K562 (cell line): ENCODE results near the gene SFXN3. TPM values are rescaled to one million over a fixed set of nuclear protein-coding genes. Genes with fewer than 3 reads are reported as not detected.

Experiments
- ATAC-seq: fragments of 200-7000 bp; cut with Tn5 transposase; 3 replicates; pipeline ENCODE4 v1.9.1; 2020; ENCODE audit warnings: moderate library complexity
- BruUV-seq: library from RNA; stranded (reverse); fragments of 400-500 nt; replicated peaks from 2 replicates; lab custom pipeline; 2021; lab: Mats Ljungman, UMichigan
- CTCF ChIA-PET: fragments of 300-600 bp; formaldehyde crosslinking; extraction: SDS; loops from one replicate; lab custom pipeline; 2021; ENCODE audit warnings: low intra/inter-chr PET ratio; lab: Yijun Ruan, JAX
- POLR2A ChIA-PET: fragments of 300-600, 350-650 bp; sonication (Branson Sonifier 250); formaldehyde crosslinking; extraction: SDS; loops from one replicate; lab custom pipeline; 2021; ENCODE audit warnings: antibody characterized with exemption, inconsistent platforms; lab: Yijun Ruan, JAX
- DNase-seq, 4 experiments: peaks; one replicate each; pipeline versions ENCODE4 v3.0.0 to v3.0.0-alpha.2; 2011 to 2018; ENCODE audit warnings: low spot score in 3 of 4, mixed read lengths in 3 of 4; ENCODE audit errors: extremely low read depth in 1 of 4
- FAIRE-seq: peaks from 2 replicates; lab custom pipeline; 2011; peaks lifted over from hg19 to GRCh38; lab: Jason Lieb, UNC
- H2AFZ ChIP-seq: 2 replicates; pipeline ENCODE4 v1.6.0; 2011; ENCODE audit warnings: low read depth, low read length, control low read depth, inconsistent platforms
- H3K27ac ChIP-seq: fragments of 200-600 bp; 3 replicates; pipeline ENCODE4 v1.8.0; 2011; ENCODE audit warnings: low read depth, mild to moderate bottlenecking, control low read depth, inconsistent platforms, low read length, moderate library complexity, mixed read lengths; ENCODE audit errors: extremely low read depth
- H3K27me3 ChIP-seq, 2 experiments: fragments of 300-600 bp in 1 of 2; 2 replicates in 1 of 2; 3 replicates in 1 of 2; pipeline versions ENCODE4 v1.6.0 to v1.8.0; 2011; ENCODE audit warnings: inconsistent platforms in 2 of 2, low read length in 2 of 2, mild to moderate bottlenecking in 1 of 2, mixed read lengths in 1 of 2, moderate library complexity in 1 of 2; ENCODE audit not compliant: control insufficient read depth in 2 of 2, insufficient read depth in 2 of 2
- H3K36me3 ChIP-seq: fragments of 300-600 bp; 3 replicates; pipeline ENCODE4 v1.8.0; 2011; ENCODE audit warnings: mild to moderate bottlenecking, low read length, inconsistent platforms; ENCODE audit not compliant: control insufficient read depth, insufficient read depth
- H3K4me1 ChIP-seq, 2 experiments: fragments of 200-600 bp in 1 of 2; replicated peaks in 1 of 2; 2 replicates in 1 of 2; 3 replicates in 1 of 2; pipeline versions ENCODE4 v1.5.1 to v1.8.0; 2011; ENCODE audit warnings: inconsistent platforms in 2 of 2, low read length in 2 of 2, mild to moderate bottlenecking in 1 of 2, mixed read lengths in 1 of 2, moderate library complexity in 1 of 2; ENCODE audit not compliant: control insufficient read depth in 2 of 2, insufficient read depth in 2 of 2
- H3K4me2 ChIP-seq: 2 replicates; pipeline ENCODE4 v1.6.1; 2011; ENCODE audit warnings: low read length, control low read depth, inconsistent platforms, mixed read lengths; ENCODE audit not compliant: insufficient read depth
- H3K4me3 ChIP-seq: fragments of 200-600 bp; sonication (generic), shearing (Covaris generic); 2 replicates; pipeline ENCODE4 v1.5.1; 2016; ENCODE audit warnings: control low read depth, inconsistent platforms
- H3K79me2 ChIP-seq: fragments of 200-600 bp; 3 replicates; pipeline ENCODE4 v1.8.0; 2011; ENCODE audit warnings: low read length, inconsistent platforms; ENCODE audit not compliant: control insufficient read depth, insufficient read depth
- H3K9ac ChIP-seq, 2 experiments: 2 replicates each; pipeline versions ENCODE4 v1.6.0 to v1.6.1; 2011; ENCODE audit warnings: low read depth in 2 of 2, low read length in 2 of 2, control low read depth in 1 of 2, inconsistent platforms in 1 of 2, mild to moderate bottlenecking in 1 of 2, mixed read lengths in 1 of 2; ENCODE audit not compliant: insufficient read depth in 1 of 2
- H3K9me1 ChIP-seq: one replicate; pipeline ENCODE4 v1.6.0; 2011; ENCODE audit warnings: inconsistent platforms, mild to moderate bottlenecking, low read length, moderate library complexity; ENCODE audit not compliant: control insufficient read depth, insufficient read depth
- H3K9me3 ChIP-seq: replicated peaks from 2 replicates; pipeline ENCODE4 v1.5.1; 2011; ENCODE audit warnings: low read depth, low read length, inconsistent platforms; ENCODE audit not compliant: control insufficient read depth, insufficient read depth
- H4K20me1 ChIP-seq: replicated peaks from 2 replicates; pipeline ENCODE4 v1.6.1; 2011; ENCODE audit warnings: low read length, inconsistent platforms, mixed read lengths; ENCODE audit not compliant: control insufficient read depth, insufficient read depth
- C11orf30 ChIP-seq: fragments of 450-650 bp; IDR thresholded peaks from 2 replicates; pipeline ENCODE4 v1.6.1; 2016; ENCODE audit warnings: low read depth, mild to moderate bottlenecking
- CBX5 ChIP-seq: IDR thresholded peaks from 2 replicates; pipeline ENCODE4 v1.6.1; 2014; ENCODE audit warnings: low read depth, borderline replicate concordance
- HDGF ChIP-seq: fragments of 450-650 bp; IDR thresholded peaks from 2 replicates; pipeline ENCODE4 v1.6.1; 2016
- HMG20A ChIP-seq: fragments of 450-650 bp; formaldehyde crosslinking; conservative IDR thresholded peaks from 2 replicates; pipeline ENCODE4 v1.4.0; 2020; ENCODE audit warnings: mild to moderate bottlenecking, mixed read lengths
- JUNB ChIP-seq: fragments of 450-650 bp; formaldehyde crosslinking; conservative IDR thresholded peaks from 2 replicates; pipeline ENCODE4 v1.4.0; 2020; ENCODE audit warnings: mild to moderate bottlenecking
- NR4A1 ChIP-seq, 2 experiments: fragments of 250-450 bp in 1 of 2; fragments of 450-650 bp in 1 of 2; sonication (Bioruptor Pico) in 1 of 2; IDR thresholded peaks; 2 replicates each; pipeline versions ENCODE4 v1.4.0 to v1.6.1; 2016 to 2020; ENCODE audit warnings: mild to moderate bottlenecking in 2 of 2, missing compliant biosample characterization in 1 of 2, missing genetic modification characterization in 1 of 2, moderate library complexity in 1 of 2
- TGIF2 ChIP-seq: sonication (generic); formaldehyde crosslinking; IDR thresholded peaks from 2 replicates; pipeline ENCODE4 v1.8.1; 2022; ENCODE audit warnings: mild to moderate bottlenecking, missing genetic modification reagents, moderate library complexity
- ZNF133 ChIP-seq: fragments of 250-450 bp; sonication (Bioruptor Pico); IDR thresholded peaks from 2 replicates; pipeline ENCODE4 v1.4.0; 2020; ENCODE audit warnings: mild to moderate bottlenecking
- WGBS: fragments of 100-300 bp; shearing (Covaris generic); methylation state at CpG from one replicate; pipeline ENCODE4 v1.1.6; 2016; ENCODE audit warnings: low coverage, mixed read lengths; ENCODE audit not compliant: insufficient coverage; ENCODE audit errors: missing lambda C conversion rate; 5-methylcytosine and 5-hydroxymethylcytosine counted together
- in situ Hi-C: fragments of 300-500 bp; cut with MboI; formaldehyde crosslinking; loops from 4 replicates; pipeline ENCODE4 v1.15.0; 2018; ENCODE audit warnings: inconsistent platforms, mixed read lengths
- intact Hi-C: fragments of 100-400 bp; cut with micrococcal nuclease; formaldehyde crosslinking; loops from 2 replicates; pipeline ENCODE4 v1.14.2; 2022
- polyA plus RNA-seq, 8 experiments: library from polyadenylated mRNA; depleted of rRNA in 4 of 8; stranded (reverse) in 5 of 8; unstranded in 3 of 8; fragments of >200 nt; fragmentation: Nextera tagmentation in 2 of 8; fragmentation: Illumina TruSeq in 1 of 8; extraction: Ambion mirVana in 2 of 8; extraction: Trizol in 1 of 8; gene quantifications; 2 replicates each; pipeline versions ENCODE4 v1.2.1 to v1.2.3, GENCODE V29; 2011 to 2014; ENCODE audit warnings: inconsistent platforms in 1 of 8, missing spikeins in 1 of 8
- total RNA-seq, 7 experiments: library from RNA; depleted of rRNA in 6 of 7; stranded (reverse); fragments of >200 nt in 6 of 7; fragmentation: Illumina TruSeq in 2 of 7; extraction: Trizol in 2 of 7; gene quantifications; 2 replicates each; pipeline versions ENCODE4 v1.2.1 to v1.2.3, GENCODE V29; 2011 to 2021; ENCODE audit warnings: low replicate concordance in 1 of 7
- TF ChIP-seq, protein P1 (sequence below): sonication (generic); formaldehyde crosslinking; IDR thresholded peaks from 2 replicates; pipeline ENCODE4 v1.4.0; 2020; ENCODE audit warnings: mild to moderate bottlenecking, missing genetic modification reagents
- TF ChIP-seq, protein P2 (sequence below): fragments of 450-650 bp; formaldehyde crosslinking; IDR thresholded peaks from 2 replicates; pipeline ENCODE4 v1.4.0; 2022; ENCODE audit warnings: missing genetic modification characterization

The SFXN3 gene
- total and polyA plus RNA-seq, 9 of the 15 experiments (the other 6 are each of a cell fraction or from before 2014, with no cell fraction given) = 0.24 to 4.6 (median 0.86) TPM

DNA sequence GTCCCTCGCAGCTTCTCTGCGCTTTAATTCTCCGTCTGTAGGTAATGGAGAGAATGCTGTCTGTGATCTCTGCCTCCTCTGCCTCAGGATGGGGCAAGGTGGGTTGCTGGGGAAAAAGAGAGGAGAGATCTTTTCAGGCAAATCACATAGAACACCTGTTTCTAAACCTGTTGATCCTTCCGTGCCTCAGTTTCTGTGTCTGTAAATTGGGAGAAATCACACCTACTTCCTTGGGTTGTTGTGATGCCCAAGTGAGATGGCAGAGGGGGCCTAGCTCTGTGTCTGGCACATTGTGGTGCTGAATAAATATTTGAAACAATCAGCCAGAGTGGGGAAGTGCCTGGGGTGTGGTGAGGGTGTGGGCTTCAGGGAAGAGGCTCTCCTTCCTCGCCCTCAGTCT is 59.6 kb downstream of the SFXN3 start:
- WGBS = 22% methylated on average over 5 of the region's 5 CpGs
- Histone ChIP-seq H3K9me3 (no peaks in the 10 kb centered on the region), H3K9me1 (no peaks in the 10 kb centered on the region), H3K9ac (no peak overlapping the region), H3K4me1 (peaks cover 0 to 14% of the 10 kb centered on the region in 2 experiments; a peak in 2 of 5 replicates), H3K4me3 (no peak overlapping the region), H2AFZ (no peak overlapping the region), H3K36me3 (no peaks in the 10 kb centered on the region), H3K27ac (no peak overlapping the region), H3K4me2 (no peak overlapping the region), H4K20me1 (no peaks in the 10 kb centered on the region), H3K79me2 (no peaks in the 10 kb centered on the region), H3K27me3 (peaks cover 0 to 55% of the 10 kb centered on the region in 2 experiments; a peak in 2 of 5 replicates)
- intact Hi-C loops = no loop called here
- ChIA-PET POLR2A (no interaction called here), CTCF (no interaction called here)
- DNase-seq (no peak), FAIRE-seq (no peak), ATAC-seq (no peak)
- BruUV-seq = no TSS peak
- TF ChIP-seq CBX5 (no peak), C11orf30 (no peak), HDGF (no peak), HMG20A (no peak), JUNB (no peak), TGIF2 (CRISPR knock-in tag) (no peak), ZNF133 (CRISPR knock-in tag) (no peak), NR4A1 (CRISPR knock-in tag; IDR thresholded peaks at IDR 0.05) (no peak), NR4A1 (tag; IDR thresholded peaks at IDR 0.05) (no peak)
- TF ChIP-seq, protein P1, sequence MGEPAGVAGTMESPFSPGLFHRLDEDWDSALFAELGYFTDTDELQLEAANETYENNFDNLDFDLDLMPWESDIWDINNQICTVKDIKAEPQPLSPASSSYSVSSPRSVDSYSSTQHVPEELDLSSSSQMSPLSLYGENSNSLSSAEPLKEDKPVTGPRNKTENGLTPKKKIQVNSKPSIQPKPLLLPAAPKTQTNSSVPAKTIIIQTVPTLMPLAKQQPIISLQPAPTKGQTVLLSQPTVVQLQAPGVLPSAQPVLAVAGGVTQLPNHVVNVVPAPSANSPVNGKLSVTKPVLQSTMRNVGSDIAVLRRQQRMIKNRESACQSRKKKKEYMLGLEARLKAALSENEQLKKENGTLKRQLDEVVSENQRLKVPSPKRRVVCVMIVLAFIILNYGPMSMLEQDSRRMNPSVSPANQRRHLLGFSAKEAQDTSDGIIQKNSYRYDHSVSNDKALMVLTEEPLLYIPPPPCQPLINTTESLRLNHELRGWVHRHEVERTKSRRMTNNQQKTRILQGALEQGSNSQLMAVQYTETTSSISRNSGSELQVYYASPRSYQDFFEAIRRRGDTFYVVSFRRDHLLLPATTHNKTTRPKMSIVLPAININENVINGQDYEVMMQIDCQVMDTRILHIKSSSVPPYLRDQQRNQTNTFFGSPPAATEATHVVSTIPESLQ (CRISPR knock-in tag) = no peak
- TF ChIP-seq, protein P2, sequence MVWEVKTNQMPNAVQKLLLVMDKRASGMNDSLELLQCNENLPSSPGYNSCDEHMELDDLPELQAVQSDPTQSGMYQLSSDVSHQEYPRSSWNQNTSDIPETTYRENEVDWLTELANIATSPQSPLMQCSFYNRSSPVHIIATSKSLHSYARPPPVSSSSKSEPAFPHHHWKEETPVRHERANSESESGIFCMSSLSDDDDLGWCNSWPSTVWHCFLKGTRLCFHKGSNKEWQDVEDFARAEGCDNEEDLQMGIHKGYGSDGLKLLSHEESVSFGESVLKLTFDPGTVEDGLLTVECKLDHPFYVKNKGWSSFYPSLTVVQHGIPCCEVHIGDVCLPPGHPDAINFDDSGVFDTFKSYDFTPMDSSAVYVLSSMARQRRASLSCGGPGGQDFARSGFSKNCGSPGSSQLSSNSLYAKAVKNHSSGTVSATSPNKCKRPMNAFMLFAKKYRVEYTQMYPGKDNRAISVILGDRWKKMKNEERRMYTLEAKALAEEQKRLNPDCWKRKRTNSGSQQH (CRISPR knock-in tag) = no peak
- in situ Hi-C loops = no loop called here

Other genes starting within 250 kb of the SFXN3 start
Only the 7 nearest of the 9 such genes appear.
- gene SEMA4G, start 61.7 kb upstream of the SFXN3 start, total RNA-seq (2014; rRNA removed) = 1.7 and 1.9 TPM in 2 replicates
- 1.3 and 1.5 TPM in 2 replicates for gene SEMA4G, start 61.7 kb upstream of the SFXN3 start, total RNA-seq (2014; rRNA removed; fragmentation: Illumina TruSeq; extraction: Trizol)
- 0.40 and 0.83 TPM in 2 replicates for gene SEMA4G, start 61.7 kb upstream of the SFXN3 start, total RNA-seq (2015; rRNA removed; fragmentation: Illumina TruSeq; extraction: Trizol)
- 4.1 and 4.2 TPM in 2 replicates for gene SEMA4G, start 61.7 kb upstream of the SFXN3 start, total RNA-seq (2021)
- 5.7 and 11.0 TPM in 2 replicates for gene SEMA4G, start 61.7 kb upstream of the SFXN3 start, polyA plus RNA-seq (2011; rRNA removed)
- 6.6 and 7.8 TPM in 2 replicates for gene SEMA4G, start 61.7 kb upstream of the SFXN3 start, polyA plus RNA-seq (2014; fragmentation: Illumina TruSeq; extraction: Trizol)
- gene SEMA4G, start 61.7 kb upstream of the SFXN3 start, polyA plus RNA-seq (2014; fragmentation: Nextera tagmentation; extraction: Ambion mirVana) = 1 to 10 TPM; 1.2 to 1.8 TPM
- gene SEMA4G, start 61.7 kb upstream of the SFXN3 start, polyA plus RNA-seq (2014; rRNA removed) = 3.9 and 4.2 TPM in 2 replicates
- gene MRPL43, start 43.7 kb upstream of the SFXN3 start, total RNA-seq (2014; rRNA removed) = 55.9 and 63.2 TPM in 2 replicates
- 20.5 and 21.3 TPM in 2 replicates for gene MRPL43, start 43.7 kb upstream of the SFXN3 start, total RNA-seq (2014; rRNA removed; fragmentation: Illumina TruSeq; extraction: Trizol)
- 40.0 and 42.5 TPM in 2 replicates for gene MRPL43, start 43.7 kb upstream of the SFXN3 start, total RNA-seq (2015; rRNA removed; fragmentation: Illumina TruSeq; extraction: Trizol)
- gene MRPL43, start 43.7 kb upstream of the SFXN3 start, total RNA-seq (2021) = 47.0 and 48.5 TPM in 2 replicates
- gene MRPL43, start 43.7 kb upstream of the SFXN3 start, polyA plus RNA-seq (2011; rRNA removed) = 37.2 and 47.6 TPM in 2 replicates
- 29.1 and 50.5 TPM in 2 replicates for gene MRPL43, start 43.7 kb upstream of the SFXN3 start, polyA plus RNA-seq (2014; fragmentation: Illumina TruSeq; extraction: Trizol)
- 10 to 100 TPM; 15.1 to 25.6 TPM for gene MRPL43, start 43.7 kb upstream of the SFXN3 start, polyA plus RNA-seq (2014; fragmentation: Nextera tagmentation; extraction: Ambion mirVana)
- gene MRPL43, start 43.7 kb upstream of the SFXN3 start, polyA plus RNA-seq (2014; rRNA removed) = 63.7 and 77.5 TPM in 2 replicates
- gene TWNK, start 43.7 kb upstream of the SFXN3 start, total RNA-seq (2014; rRNA removed) = 17.9 and 20.6 TPM in 2 replicates
- 16.6 and 18.0 TPM in 2 replicates for gene TWNK, start 43.7 kb upstream of the SFXN3 start, total RNA-seq (2014; rRNA removed; fragmentation: Illumina TruSeq; extraction: Trizol)
- 13.6 and 14.3 TPM in 2 replicates for gene TWNK, start 43.7 kb upstream of the SFXN3 start, total RNA-seq (2015; rRNA removed; fragmentation: Illumina TruSeq; extraction: Trizol)
- gene TWNK, start 43.7 kb upstream of the SFXN3 start, total RNA-seq (2021) = 19.2 and 24.5 TPM in 2 replicates
- 16.1 and 17.4 TPM in 2 replicates for gene TWNK, start 43.7 kb upstream of the SFXN3 start, polyA plus RNA-seq (2011; rRNA removed)
- 34.7 and 35.5 TPM in 2 replicates for gene TWNK, start 43.7 kb upstream of the SFXN3 start, polyA plus RNA-seq (2014; fragmentation: Illumina TruSeq; extraction: Trizol)
- 10 to 100 TPM; 11.6 to 14.8 TPM for gene TWNK, start 43.7 kb upstream of the SFXN3 start, polyA plus RNA-seq (2014; fragmentation: Nextera tagmentation; extraction: Ambion mirVana)
- gene TWNK, start 43.7 kb upstream of the SFXN3 start, polyA plus RNA-seq (2014; rRNA removed) = 16.6 and 18.9 TPM in 2 replicates
- gene LZTS2, start 31.4 kb upstream of the SFXN3 start, total RNA-seq (2014; rRNA removed) = 27.2 and 31.7 TPM in 2 replicates
- gene LZTS2, start 31.4 kb upstream of the SFXN3 start, total RNA-seq (2014; rRNA removed; fragmentation: Illumina TruSeq; extraction: Trizol) = 5.4 and 6.4 TPM in 2 replicates
- gene LZTS2, start 31.4 kb upstream of the SFXN3 start, total RNA-seq (2015; rRNA removed; fragmentation: Illumina TruSeq; extraction: Trizol) = 18.5 and 19.8 TPM in 2 replicates
- gene LZTS2, start 31.4 kb upstream of the SFXN3 start, total RNA-seq (2021) = 38.6 and 42.1 TPM in 2 replicates
- gene LZTS2, start 31.4 kb upstream of the SFXN3 start, polyA plus RNA-seq (2011; rRNA removed) = 14.7 and 29.0 TPM in 2 replicates
- gene LZTS2, start 31.4 kb upstream of the SFXN3 start, polyA plus RNA-seq (2014; fragmentation: Illumina TruSeq; extraction: Trizol) = 11.8 and 30.3 TPM in 2 replicates
- gene LZTS2, start 31.4 kb upstream of the SFXN3 start, polyA plus RNA-seq (2014; fragmentation: Nextera tagmentation; extraction: Ambion mirVana) = under 1 TPM; 0.23 to 0.59 TPM
- gene LZTS2, start 31.4 kb upstream of the SFXN3 start, polyA plus RNA-seq (2014; rRNA removed) = 42.5 and 43.7 TPM in 2 replicates
- 0.16 and 0.23 TPM in 2 replicates for gene PDZD7, start 105 bp upstream of the SFXN3 start, total RNA-seq (2014; rRNA removed)
- 0.04 TPM in 1 of 2 replicates, not detected in the other for gene PDZD7, start 105 bp upstream of the SFXN3 start, total RNA-seq (2014; rRNA removed; fragmentation: Illumina TruSeq; extraction: Trizol)
- 0.04 and 0.07 TPM in 2 replicates for gene PDZD7, start 105 bp upstream of the SFXN3 start, total RNA-seq (2015; rRNA removed; fragmentation: Illumina TruSeq; extraction: Trizol)
- 0.09 and 0.29 TPM in 2 replicates for gene PDZD7, start 105 bp upstream of the SFXN3 start, total RNA-seq (2021)
- gene PDZD7, start 105 bp upstream of the SFXN3 start, polyA plus RNA-seq (2011; rRNA removed) = 0.24 and 0.28 TPM in 2 replicates
- gene PDZD7, start 105 bp upstream of the SFXN3 start, polyA plus RNA-seq (2014; fragmentation: Illumina TruSeq; extraction: Trizol) = 0.04 TPM in 1 of 2 replicates, not detected in the other
- not detected for gene PDZD7, start 105 bp upstream of the SFXN3 start, polyA plus RNA-seq (2014; fragmentation: Nextera tagmentation; extraction: Ambion mirVana)
- gene PDZD7, start 105 bp upstream of the SFXN3 start, polyA plus RNA-seq (2014; rRNA removed) = 0.04 and 0.07 TPM in 2 replicates
- 7.5 and 9.7 TPM in 2 replicates for gene KAZALD1, start 30.8 kb downstream of the SFXN3 start, total RNA-seq (2014; rRNA removed)
- 2.4 and 2.7 TPM in 2 replicates for gene KAZALD1, start 30.8 kb downstream of the SFXN3 start, total RNA-seq (2014; rRNA removed; fragmentation: Illumina TruSeq; extraction: Trizol)
- gene KAZALD1, start 30.8 kb downstream of the SFXN3 start, total RNA-seq (2015; rRNA removed; fragmentation: Illumina TruSeq; extraction: Trizol) = 7.8 and 8.5 TPM in 2 replicates
- gene KAZALD1, start 30.8 kb downstream of the SFXN3 start, total RNA-seq (2021) = 8.6 and 9.1 TPM in 2 replicates
- gene KAZALD1, start 30.8 kb downstream of the SFXN3 start, polyA plus RNA-seq (2011; rRNA removed) = 4.9 and 5.7 TPM in 2 replicates
- gene KAZALD1, start 30.8 kb downstream of the SFXN3 start, polyA plus RNA-seq (2014; fragmentation: Illumina TruSeq; extraction: Trizol) = 2.8 and 5.2 TPM in 2 replicates
- gene KAZALD1, start 30.8 kb downstream of the SFXN3 start, polyA plus RNA-seq (2014; fragmentation: Nextera tagmentation; extraction: Ambion mirVana) = under 1 TPM; 0.15 to 0.31 TPM
- gene KAZALD1, start 30.8 kb downstream of the SFXN3 start, polyA plus RNA-seq (2014; rRNA removed) = 8.9 and 10.0 TPM in 2 replicates
- gene TLX1, start 100.1 kb downstream of the SFXN3 start, total RNA-seq (2014; rRNA removed) = 0.18 and 1.0 TPM in 2 replicates
- 0.07 and 0.13 TPM in 2 replicates for gene TLX1, start 100.1 kb downstream of the SFXN3 start, total RNA-seq (2014; rRNA removed; fragmentation: Illumina TruSeq; extraction: Trizol)
- gene TLX1, start 100.1 kb downstream of the SFXN3 start, total RNA-seq (2015; rRNA removed; fragmentation: Illumina TruSeq; extraction: Trizol) = 0.11 and 0.15 TPM in 2 replicates
- 0.33 and 0.47 TPM in 2 replicates for gene TLX1, start 100.1 kb downstream of the SFXN3 start, total RNA-seq (2021)
- gene TLX1, start 100.1 kb downstream of the SFXN3 start, polyA plus RNA-seq (2011; rRNA removed) = 3.3 and 12.0 TPM in 2 replicates
- gene TLX1, start 100.1 kb downstream of the SFXN3 start, polyA plus RNA-seq (2014; fragmentation: Illumina TruSeq; extraction: Trizol) = 0.21 and 0.22 TPM in 2 replicates
- gene TLX1, start 100.1 kb downstream of the SFXN3 start, polyA plus RNA-seq (2014; fragmentation: Nextera tagmentation; extraction: Ambion mirVana) = under 1 TPM in 1 of 2 experiments, not detected in 1; 0.03 TPM
- 0.24 and 0.45 TPM in 2 replicates for gene TLX1, start 100.1 kb downstream of the SFXN3 start, polyA plus RNA-seq (2014; rRNA removed)